Mammary epithelial cell (primary cell): ENCODE data around the gene BMS1.

Experiments used
- EZH2 ChIP-seq: IDR thresholded peaks from 2 replicates; pipeline ENCODE4 v1.6.1; 2012; ENCODE audit warnings: low read length, inconsistent platforms, borderline replicate concordance
- TF ChIP-seq, protein P1 (sequence below), 2 donors: IDR thresholded peaks in 1 of 2; conservative IDR thresholded peaks in 1 of 2; 2 replicates each; pipeline ENCODE4 v1.5.1; 2011 to 2012; ENCODE audit warnings: inconsistent platforms in 2 of 2, low read length in 2 of 2, mild to moderate bottlenecking in 2 of 2, control low read depth in 1 of 2, low read depth in 1 of 2; ENCODE audit not compliant: insufficient read depth in 1 of 2; ENCODE audit errors: extremely low read depth in 1 of 2

DNA sequence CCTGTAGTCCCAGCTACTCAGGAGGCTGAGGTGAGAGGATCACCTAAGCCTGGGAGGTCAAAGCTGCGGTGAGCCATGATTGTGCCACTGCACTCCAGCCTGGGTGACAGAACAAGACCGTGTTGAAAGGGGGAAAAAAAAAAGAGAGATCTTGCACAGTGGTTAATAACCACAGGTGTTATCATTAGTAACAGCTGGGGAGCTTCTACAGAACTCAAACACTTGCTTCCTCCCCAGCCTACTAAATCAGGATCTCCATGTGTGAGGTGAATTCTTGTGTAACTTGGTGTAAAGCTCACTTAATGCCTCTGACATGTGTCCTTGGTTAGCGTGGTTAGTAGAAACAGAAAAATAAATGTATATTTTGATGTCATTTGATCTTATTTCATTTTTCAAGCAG, 43.9 kb upstream of the BMS1 start:
- TF ChIP-seq, protein P1, sequence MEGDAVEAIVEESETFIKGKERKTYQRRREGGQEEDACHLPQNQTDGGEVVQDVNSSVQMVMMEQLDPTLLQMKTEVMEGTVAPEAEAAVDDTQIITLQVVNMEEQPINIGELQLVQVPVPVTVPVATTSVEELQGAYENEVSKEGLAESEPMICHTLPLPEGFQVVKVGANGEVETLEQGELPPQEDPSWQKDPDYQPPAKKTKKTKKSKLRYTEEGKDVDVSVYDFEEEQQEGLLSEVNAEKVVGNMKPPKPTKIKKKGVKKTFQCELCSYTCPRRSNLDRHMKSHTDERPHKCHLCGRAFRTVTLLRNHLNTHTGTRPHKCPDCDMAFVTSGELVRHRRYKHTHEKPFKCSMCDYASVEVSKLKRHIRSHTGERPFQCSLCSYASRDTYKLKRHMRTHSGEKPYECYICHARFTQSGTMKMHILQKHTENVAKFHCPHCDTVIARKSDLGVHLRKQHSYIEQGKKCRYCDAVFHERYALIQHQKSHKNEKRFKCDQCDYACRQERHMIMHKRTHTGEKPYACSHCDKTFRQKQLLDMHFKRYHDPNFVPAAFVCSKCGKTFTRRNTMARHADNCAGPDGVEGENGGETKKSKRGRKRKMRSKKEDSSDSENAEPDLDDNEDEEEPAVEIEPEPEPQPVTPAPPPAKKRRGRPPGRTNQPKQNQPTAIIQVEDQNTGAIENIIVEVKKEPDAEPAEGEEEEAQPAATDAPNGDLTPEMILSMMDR (conservative IDR thresholded peaks at IDR 0.05 in 1 of 2, IDR thresholded peaks at IDR 0.05 in 1 of 2; ENCODE audit: extremely low read depth in 1 of 2, insufficient read depth in 1 of 2, low read depth in 1 of 2, low read length in 2 of 2), result no peak
- TF ChIP-seq EZH2, result no peak
